GM12878 (cell line): ENCODE data around the gene LYSMD2.
A peak's percentile ranks its signal among the peaks of the same experiment; 100 is the strongest.

ENCODE experiments used
- CEBPB ChIP-seq, 2 experiments: fragments of 150-350 bp in 1 of 2; IDR thresholded peaks; 2 replicates each; pipeline ENCODE4 v1.6.1; 2012 to 2014; ENCODE audit warnings: low read depth in 2 of 2, low read length in 2 of 2, borderline replicate concordance in 1 of 2, inconsistent platforms in 1 of 2
- CHD2 ChIP-seq: IDR thresholded peaks from 2 replicates; pipeline ENCODE4 v1.6.1; 2011; ENCODE audit warnings: low read depth, low read length, improper control_type of control experiment, borderline replicate concordance
- HDAC6 ChIP-seq: fragments of 200-600 bp; sonication (generic); IDR thresholded peaks from one replicate; pipeline ENCODE4 v1.8.0; 2017; ENCODE audit warnings: antibody characterized with exemption; ENCODE audit not compliant: unreplicated experiment
- NRF1 ChIP-seq: conservative IDR thresholded peaks from 2 replicates; pipeline ENCODE4 v1.6.1; 2011; ENCODE audit warnings: mild to moderate bottlenecking, low read depth, low read length, improper control_type of control experiment
- PML ChIP-seq: IDR thresholded peaks from 2 replicates; pipeline ENCODE4 v1.6.1; 2012; ENCODE audit warnings: low read length, inconsistent platforms
- POLR2A ChIP-seq: IDR thresholded peaks from 2 replicates; pipeline ENCODE4 v1.6.1; 2011; ENCODE audit warnings: low read depth, mild to moderate bottlenecking, low read length
- TF ChIP-seq, protein P1 (sequence below), 3 experiments: IDR thresholded peaks in 2 of 3; conservative IDR thresholded peaks in 1 of 3; 2 replicates each; pipeline ENCODE4 v1.5.1; 2011; ENCODE audit warnings: low read depth in 3 of 3, low read length in 3 of 3, mild to moderate bottlenecking in 3 of 3, control low read depth in 2 of 3, moderate library complexity in 2 of 3, inconsistent platforms in 1 of 3, mixed read lengths in 1 of 3; ENCODE audit not compliant: control insufficient read depth in 2 of 3, insufficient read depth in 1 of 3; ENCODE audit errors: extremely low read depth in 1 of 3
- TF ChIP-seq, protein P2 (sequence below): fragments of 450-650 bp; IDR thresholded peaks from 2 replicates; pipeline ENCODE4 v1.6.1; 2017; ENCODE audit warnings: antibody characterized with exemption, mild to moderate bottlenecking, moderate library complexity

DNA sequence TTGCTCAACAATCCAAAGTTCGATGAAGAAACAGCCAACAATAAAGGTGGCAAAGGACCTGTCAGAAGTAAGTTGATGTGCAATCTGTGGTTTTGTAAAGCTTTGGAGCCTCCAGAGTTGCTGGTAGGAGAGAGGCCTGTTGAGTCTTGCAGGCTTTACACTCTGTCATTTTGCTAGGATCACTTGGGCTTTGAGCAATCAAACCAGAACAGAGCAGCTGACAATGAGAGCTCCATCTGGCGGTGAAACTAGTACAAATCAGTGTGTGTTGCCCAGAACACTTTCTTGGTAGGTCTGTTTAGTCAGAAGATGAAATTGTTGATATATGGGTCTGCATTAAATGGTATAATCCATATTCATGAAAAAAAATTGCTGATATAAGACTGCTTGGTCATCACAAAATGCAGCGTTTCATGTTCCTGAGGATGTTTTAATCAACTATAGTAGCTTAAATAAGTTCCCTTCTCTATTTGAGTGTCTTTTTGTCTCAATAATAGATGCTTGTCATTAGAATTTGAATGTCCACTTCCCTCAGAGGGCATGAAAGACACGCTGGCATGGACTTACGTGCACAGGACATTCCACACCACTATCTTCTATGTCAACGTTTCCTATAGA, 39.6 kb upstream of the LYSMD2 start:
- TF ChIP-seq CEBPB (IDR thresholded peaks at IDR 0.05; ENCODE audit: borderline replicate concordance in 1 of 2, low read depth in 2 of 2, low read length in 2 of 2) (no peak), CHD2 (no peak), NRF1 (no peak), PML (no peak), POLR2A (no peak), HDAC6 (no peak)
- TF ChIP-seq, protein P1, sequence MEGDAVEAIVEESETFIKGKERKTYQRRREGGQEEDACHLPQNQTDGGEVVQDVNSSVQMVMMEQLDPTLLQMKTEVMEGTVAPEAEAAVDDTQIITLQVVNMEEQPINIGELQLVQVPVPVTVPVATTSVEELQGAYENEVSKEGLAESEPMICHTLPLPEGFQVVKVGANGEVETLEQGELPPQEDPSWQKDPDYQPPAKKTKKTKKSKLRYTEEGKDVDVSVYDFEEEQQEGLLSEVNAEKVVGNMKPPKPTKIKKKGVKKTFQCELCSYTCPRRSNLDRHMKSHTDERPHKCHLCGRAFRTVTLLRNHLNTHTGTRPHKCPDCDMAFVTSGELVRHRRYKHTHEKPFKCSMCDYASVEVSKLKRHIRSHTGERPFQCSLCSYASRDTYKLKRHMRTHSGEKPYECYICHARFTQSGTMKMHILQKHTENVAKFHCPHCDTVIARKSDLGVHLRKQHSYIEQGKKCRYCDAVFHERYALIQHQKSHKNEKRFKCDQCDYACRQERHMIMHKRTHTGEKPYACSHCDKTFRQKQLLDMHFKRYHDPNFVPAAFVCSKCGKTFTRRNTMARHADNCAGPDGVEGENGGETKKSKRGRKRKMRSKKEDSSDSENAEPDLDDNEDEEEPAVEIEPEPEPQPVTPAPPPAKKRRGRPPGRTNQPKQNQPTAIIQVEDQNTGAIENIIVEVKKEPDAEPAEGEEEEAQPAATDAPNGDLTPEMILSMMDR (IDR thresholded peaks at IDR 0.05 in 2 of 3, conservative IDR thresholded peaks at IDR 0.05 in 1 of 3; ENCODE audit: control insufficient read depth in 2 of 3, extremely low read depth in 1 of 3, insufficient read depth in 1 of 3, low read depth in 3 of 3, low read length in 3 of 3) = peak; percentile 74 to 77 (median 75)
- TF ChIP-seq, protein P2, sequence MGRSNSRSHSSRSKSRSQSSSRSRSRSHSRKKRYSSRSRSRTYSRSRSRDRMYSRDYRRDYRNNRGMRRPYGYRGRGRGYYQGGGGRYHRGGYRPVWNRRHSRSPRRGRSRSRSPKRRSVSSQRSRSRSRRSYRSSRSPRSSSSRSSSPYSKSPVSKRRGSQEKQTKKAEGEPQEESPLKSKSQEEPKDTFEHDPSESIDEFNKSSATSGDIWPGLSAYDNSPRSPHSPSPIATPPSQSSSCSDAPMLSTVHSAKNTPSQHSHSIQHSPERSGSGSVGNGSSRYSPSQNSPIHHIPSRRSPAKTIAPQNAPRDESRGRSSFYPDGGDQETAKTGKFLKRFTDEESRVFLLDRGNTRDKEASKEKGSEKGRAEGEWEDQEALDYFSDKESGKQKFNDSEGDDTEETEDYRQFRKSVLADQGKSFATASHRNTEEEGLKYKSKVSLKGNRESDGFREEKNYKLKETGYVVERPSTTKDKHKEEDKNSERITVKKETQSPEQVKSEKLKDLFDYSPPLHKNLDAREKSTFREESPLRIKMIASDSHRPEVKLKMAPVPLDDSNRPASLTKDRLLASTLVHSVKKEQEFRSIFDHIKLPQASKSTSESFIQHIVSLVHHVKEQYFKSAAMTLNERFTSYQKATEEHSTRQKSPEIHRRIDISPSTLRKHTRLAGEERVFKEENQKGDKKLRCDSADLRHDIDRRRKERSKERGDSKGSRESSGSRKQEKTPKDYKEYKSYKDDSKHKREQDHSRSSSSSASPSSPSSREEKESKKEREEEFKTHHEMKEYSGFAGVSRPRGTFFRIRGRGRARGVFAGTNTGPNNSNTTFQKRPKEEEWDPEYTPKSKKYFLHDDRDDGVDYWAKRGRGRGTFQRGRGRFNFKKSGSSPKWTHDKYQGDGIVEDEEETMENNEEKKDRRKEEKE = no peak
